HG03108 (cell line): Measurements from ENCODE around the gene FSCN2.
"Not testable (repeated sequence)": the region's sequence is repeated elsewhere in the genome, so short reads cannot be mapped to it uniquely, and the experiment has no call there.

Experiments
- ATAC-seq: cut with Tn5 transposase; IDR thresholded peaks from one replicate; pipeline ENCODE4 v1.9.1; 2021; ENCODE audit warnings: moderate library complexity; ENCODE audit not compliant: unreplicated experiment

The FSCN2 gene

DNA sequence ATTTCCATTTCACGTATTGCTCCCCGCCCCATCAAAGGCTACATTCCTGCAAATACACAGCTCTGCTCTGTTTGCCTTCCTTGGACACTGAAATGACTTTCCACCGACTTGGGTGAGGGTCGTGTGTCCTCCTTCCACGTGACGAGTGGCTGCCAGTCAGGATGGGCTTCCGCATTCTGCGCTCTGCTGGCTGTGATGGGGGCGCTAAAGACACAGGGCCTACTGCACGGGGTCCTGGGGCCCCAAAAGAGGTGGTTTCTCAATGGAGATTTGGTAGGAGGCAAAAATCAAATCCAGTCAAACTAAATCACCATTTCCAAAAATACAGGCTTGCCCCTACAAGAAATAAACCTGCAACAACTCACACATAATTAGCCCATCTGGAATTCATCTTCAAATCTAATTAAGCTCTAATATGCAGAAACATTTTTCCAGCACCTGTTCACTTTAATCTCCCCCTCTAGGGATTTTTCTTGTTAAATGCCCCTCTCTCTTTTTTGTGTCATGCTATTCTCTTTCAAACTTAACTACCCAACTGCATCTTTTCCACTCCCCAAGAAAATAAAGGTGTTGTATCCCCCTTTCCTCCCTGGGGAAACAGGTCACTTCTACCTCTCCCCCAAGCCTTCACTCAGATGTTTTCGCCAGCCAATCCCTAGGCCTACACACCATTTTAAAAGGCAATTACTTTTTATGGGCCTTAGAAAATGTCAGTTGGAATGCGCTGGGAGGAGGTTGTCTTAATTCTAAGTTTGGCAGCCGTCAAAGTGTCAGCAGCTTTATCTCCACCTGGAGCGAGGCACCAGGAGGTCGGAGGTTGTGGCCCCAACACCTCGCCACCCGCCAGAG lies 45.8 kb downstream of the FSCN2 start:
- ATAC-seq = no peak

DNA sequence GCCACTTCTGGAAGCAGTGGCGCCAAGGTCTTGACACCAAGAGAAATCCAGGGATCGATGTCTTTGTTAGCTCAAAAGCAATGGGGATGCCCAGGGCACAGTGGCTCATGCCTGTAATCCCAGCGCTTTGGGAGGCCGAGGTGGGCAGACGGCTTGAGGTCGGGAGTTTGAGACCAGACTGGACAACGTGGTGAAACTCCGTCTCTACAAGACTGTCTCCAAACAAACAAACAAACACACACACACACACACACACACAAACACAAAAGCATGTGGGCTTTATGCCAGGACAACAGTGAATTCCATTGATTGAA lies 46.4 kb downstream of the FSCN2 start:
- no peak for ATAC-seq

DNA sequence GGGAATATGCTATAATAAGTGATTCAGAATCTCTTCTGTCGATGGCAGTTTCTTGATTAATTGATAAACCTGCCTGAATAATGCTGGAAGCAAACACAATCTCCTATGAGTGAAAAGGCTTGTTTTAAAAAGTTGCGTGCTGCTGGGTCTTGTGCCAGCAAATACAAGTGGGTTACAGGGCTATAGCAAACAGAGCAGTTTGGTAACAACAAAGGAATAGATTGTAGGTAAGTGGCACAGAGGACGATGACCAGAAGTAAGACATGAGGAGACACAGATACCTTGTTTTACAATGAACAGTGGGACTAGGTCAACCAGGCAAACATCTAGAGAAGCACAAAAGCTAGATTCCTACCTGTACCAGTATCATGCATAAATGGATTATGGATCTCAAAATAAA lies 47.7 kb downstream of the FSCN2 start:
- no peak for ATAC-seq

DNA sequence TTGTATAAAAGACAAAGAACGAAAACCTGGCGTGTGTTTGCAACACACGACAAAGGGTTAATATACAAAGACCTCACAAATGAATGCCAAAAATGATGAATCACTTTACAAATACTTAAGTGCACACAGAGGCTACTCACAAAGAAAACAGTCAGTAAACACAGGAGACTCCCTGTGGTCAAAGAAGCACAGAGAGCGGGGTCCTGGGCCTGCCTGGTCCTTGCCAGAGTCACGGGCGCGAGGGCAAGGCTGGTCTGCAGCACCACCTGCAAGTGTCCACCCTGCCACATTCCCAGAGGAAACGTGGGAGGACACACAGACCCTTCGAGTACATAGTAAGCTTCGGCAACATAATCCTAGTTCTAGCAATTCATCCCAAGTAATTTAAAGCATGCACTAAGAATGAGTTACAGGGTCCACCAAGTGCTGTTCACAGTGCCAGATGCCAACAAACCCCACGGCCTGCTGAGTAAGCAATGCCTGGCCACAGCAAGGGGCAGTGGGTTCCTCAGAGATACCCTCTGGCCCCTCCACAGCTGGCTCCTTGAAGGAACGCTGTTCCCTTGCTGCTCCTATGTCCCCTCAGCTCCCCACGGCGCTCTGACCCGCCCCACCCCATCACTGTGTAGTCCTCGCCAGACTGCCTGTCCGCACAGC lies 48.6 kb downstream of the FSCN2 start:
- ATAC-seq = no peak

DNA sequence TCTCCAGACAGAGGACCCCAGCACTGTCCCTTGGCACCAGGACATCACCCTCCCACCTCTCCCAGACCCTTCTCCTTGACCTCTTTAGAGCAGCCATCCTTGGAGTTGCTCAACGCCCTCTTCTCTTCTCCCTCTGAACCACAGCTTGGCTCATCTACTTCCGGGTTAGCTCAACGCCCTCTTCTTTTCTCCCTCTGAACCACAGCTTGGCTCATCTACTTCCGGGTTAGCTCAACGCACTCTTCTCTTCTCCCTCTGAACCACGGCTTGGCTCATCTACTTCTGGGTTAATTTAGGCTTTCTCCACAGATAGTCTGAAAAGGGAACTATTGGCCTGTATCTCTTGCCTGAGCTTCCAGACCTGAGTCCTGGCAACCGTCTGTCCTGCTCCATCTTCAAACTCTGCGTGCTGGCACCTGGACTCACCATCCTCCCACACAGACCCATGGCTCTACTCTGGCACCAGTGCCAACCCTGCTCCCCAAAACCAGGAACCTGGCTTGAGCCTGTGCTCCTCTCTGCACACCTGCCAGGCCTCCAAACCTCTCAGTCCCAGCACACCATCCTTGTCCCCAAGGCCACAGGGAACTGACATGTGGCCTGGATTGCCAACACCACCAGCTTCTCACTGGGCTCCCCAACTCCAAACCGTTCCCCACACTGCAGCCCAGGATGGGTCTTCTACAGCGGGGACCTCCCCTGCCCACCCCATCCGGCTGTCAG lies 49.3 kb downstream of the FSCN2 start:
- no peak for ATAC-seq

DNA sequence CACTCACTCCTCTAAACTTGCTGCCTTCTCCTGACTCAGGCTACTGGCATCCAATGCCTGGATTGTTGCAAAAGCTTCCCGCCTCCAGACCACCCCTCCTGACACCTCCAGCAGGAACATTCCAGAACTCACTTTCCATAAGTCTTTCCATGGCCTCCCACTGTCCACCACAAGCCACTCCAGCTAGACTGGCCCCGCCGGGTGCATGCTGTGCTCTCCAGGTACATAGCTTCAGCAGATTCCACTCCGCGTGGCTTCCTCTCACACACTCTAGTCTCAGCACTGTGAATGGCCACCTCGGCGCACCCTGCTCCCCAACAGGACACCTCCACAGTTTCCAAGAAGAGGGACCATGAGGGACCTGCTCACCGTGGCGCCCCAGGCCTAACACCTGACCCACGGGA lies 49.9 kb downstream of the FSCN2 start:
- no peak for ATAC-seq

DNA sequence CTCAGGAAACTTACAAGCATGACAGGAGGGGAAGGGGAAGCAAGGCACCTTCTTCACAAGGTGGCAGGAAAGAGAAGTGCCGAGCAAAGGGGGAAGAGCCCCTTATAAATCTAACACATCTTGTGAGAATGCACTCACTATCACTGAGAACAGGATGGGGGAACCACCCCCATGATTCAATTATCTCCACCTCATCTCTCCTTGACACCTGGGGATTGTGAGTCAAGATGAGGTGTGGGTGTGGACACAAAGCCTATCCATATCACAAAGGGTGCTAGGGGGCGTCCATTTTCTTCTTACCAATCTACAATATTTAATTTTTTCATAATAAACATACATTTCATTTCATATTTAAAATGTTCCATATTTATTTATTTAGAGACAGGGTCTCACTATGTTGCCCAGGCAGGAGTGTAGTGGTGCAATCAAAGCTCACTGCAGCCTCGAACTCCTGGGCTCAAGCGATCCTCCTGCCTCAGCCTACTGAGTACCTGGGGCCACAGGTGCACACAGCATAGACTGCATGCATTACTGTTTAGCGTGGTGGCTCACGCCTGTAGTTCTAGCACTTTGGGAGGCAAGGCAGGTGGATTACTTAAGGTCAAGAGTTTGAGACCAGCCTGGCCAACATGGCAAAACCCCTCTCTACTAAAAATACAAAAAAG lies 50.5 kb downstream of the FSCN2 start:
- no peak for ATAC-seq

DNA sequence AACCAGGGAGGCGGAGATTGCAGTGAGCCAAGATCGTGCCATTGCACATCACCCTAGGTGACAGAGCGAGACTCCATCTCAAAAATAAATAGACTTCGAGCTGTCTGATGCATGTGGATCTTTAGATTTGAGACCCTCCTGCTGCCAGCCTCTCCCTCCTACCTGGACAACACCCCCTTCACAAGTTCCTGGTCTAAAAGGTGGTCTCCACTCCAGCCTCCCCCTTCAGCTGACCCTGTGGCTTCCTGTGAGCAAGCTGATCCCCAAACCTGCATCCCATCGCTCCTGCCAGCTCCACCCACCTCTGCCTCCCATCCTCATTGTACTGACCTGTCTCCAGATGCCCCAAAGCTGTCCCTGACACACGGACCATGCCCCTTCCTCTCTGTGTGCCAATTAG lies 51.1 kb downstream of the FSCN2 start:
- no peak for ATAC-seq

DNA sequence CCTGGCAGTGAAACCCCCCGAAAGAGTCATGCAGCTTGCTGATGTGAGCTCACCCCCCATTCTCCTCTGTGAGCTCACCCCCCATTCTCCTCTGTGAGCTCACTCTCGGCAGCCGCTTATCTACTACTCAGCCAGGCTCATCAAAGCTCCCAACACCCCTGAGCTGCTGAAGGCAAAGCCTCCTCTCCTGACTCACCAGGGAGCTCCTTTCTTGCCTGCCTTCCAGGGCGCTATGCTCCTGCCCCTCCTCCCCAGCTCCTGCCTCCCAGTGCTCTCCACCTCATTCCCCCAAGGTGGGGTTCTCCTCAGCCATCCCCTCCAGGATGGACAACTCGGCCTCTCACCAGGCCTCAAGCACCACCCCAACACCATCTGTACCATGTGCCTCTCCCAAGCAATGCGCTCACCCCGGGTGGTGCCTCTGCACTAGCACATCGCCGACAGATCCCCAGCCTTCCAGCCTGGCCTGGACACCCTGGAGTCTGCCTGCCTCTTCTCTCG lies 51.7 kb downstream of the FSCN2 start:
- no peak for ATAC-seq

DNA sequence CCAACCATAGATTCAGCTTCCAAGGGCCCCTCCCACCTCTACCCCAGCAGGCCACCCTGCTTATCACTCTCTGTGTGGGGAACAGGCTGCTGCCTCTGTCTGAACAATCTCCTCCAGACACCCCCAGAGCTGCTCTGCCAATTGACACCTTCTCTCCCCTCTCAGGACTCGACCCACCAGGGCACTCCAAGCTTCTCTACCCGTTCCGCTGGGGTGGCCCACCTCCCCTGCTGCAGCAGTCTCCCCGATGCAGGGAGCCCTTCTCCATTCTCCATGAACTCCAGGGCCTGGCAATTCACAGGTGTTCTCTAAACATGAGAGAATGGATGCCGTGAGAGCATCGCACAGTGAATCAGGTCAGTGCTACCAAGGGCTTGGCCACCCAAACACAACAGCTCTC lies 52.3 kb downstream of the FSCN2 start:
- ATAC-seq = no peak

DNA sequence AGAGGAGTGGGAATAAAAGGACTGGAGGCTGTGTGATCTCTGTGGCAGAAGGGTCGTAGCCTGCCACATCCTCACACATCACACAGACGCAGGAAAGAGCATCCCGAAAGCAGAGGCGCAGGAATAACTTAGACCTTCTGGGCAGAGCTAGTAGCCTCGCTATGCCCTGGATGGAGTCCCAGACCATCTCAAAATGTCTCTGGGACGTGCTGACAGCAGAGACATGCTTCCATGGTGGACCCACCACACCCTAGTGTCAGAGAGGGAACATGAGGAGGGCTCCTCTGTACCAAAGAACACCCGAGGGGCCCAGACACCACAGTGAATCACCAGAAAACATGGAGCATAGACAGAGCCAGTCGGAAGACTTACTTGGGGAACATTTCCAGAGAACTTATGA lies 53.6 kb downstream of the FSCN2 start:
- no peak for ATAC-seq

DNA sequence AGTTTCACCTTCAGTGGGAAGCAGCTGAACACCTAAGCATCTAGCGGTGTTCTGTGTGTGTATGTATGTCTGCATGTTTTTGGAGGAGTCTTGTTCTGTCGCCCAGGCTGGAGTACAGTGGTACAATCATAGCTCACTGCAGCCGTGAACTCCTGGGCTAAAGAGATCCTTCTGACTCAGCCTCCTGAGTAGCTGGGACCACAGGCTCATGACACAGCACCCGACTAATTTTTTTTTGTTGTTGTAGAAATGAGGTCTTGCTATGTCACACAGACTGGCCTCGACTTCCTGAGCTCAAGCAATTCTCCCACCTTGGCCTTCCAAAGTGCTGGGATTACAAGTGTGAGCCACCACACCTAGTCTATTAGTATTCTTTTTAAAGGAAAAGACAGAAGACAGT lies 54.2 kb downstream of the FSCN2 start:
- ATAC-seq = no peak

DNA sequence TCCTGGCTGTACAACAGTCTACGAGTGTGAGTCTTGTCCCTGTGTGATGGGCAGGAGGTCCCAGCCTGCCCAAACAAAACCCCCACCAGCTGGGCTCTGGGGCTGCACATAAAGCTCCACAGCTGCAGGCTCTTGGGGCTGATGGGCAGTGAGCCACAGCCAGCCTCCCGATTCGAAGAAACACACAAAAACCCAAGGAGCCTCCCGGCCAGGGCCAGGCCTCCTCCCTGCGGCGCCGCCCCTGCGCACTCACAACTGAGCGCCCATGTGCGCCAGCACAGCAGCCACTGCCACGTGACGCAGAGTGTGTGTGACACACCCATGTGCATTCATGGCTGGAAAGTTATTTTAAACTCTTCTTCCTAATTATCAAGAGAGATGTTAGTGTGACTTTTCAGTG lies 54.6 kb downstream of the FSCN2 start:
- ATAC-seq = no peak

DNA sequence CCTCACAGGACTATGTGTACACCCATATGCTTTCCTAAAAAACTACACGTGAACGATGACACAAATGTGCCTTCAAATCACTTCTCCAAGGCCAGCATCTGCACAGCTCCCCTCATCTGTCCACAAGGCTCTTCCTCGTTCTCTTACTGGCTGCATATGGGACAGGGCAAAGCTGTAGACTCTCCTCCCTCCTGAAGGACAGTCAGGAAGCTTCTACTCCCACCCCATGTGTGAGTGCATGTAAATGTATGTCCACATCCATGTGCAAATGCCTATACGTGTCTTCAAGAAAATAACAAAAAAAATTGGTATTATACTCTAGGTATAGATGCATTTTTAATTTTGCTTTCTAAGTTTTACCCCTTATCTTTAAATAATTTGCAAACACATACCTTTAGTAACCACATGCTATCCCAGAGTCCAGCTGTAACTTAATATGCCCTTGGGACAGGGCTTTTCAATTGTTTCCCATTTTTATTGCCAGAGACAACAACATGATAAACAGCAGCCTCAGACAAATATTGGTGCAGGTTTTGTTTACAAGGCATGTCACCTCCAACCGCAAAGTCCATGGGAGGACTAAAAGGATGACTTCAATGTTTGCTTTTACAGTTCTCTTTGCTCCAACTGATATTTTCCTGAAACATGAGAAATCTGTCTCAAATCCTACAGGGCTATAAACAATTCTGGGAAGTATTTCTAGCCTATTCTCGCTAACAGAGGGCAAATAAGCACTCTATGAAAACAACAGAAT lies 55.6 kb downstream of the FSCN2 start:
- no peak for ATAC-seq

DNA sequence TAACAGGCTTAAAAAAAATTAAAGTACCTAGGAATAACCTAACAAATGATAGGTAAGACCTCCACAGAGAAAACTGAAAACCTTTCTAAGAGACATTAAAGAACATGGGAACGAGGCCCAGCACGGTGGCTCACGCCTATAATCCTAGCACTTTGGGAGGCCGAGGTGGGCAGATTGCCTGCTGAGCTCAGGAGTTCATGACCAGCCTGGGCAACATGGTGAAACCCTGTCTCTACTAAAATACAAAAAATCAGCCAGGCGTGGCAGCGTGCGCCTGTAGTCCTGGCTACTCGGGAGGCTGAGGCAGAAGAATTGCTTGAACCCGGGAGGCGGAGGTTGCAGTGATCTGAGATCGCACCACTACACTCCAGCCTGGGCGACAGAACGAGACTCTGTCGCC lies 56.6 kb downstream of the FSCN2 start:
- not testable (repeated sequence) for ATAC-seq

DNA sequence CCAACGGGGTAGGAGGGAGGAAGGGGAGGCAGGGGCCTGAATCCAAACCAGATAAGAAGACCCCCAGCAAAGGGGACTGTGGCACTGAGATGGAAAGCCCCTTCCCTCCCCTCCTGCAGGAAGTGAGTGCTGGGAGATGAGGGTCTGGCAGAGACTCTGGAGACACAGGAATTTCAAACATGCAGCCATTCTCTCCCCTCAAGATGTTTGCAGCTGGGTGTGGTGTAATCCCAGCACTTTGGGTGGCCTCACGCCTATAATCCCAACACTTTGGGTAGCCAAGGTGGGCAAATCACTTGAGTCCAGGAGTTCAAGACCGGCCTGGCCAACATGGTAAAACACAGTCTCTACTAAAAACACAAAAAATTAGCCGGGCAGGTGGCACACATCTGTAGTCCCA lies 57.9 kb downstream of the FSCN2 start:
- ATAC-seq = no peak
